K562 (cell line): ENCODE measurements around the gene VPS50. TPM values are rescaled to one million over a fixed set of nuclear protein-coding genes. Genes with fewer than 3 reads are reported as not detected.

Experiments
- ATF1 ChIP-seq, 2 experiments: fragments of 450-650 bp in 1 of 2; IDR thresholded peaks; 2 replicates each; pipeline ENCODE4 v1.6.1; 2016; ENCODE audit warnings: missing compliant biosample characterization in 1 of 2, missing genetic modification characterization in 1 of 2
- BCL6 ChIP-seq: fragments of 250-450 bp; sonication (Bioruptor Pico); IDR thresholded peaks from 2 replicates; pipeline ENCODE4 v1.4.0; 2020
- CEBPB ChIP-seq: fragments of 450-650 bp; IDR thresholded peaks from 2 replicates; pipeline ENCODE4 v1.6.1; 2016; ENCODE audit warnings: missing genetic modification characterization, missing compliant biosample characterization
- CEBPG ChIP-seq, 3 experiments: fragments of 200-800 bp in 1 of 3; sonication (Bioruptor generic) in 1 of 3; sonication (generic) in 1 of 3; formaldehyde crosslinking in 1 of 3; IDR thresholded peaks in 2 of 3; conservative IDR thresholded peaks in 1 of 3; 2 replicates each; pipeline versions ENCODE4 v1.6.1 to v1.8.0; 2016 to 2022; ENCODE audit warnings: missing compliant biosample characterization in 2 of 3, missing genetic modification characterization in 2 of 3, mild to moderate bottlenecking in 1 of 3, missing genetic modification reagents in 1 of 3
- EHMT2 ChIP-seq: fragments of 450-650 bp; IDR thresholded peaks from 2 replicates; pipeline ENCODE4 v1.6.1; 2018; ENCODE audit warnings: antibody characterized with exemption
- ELF1 ChIP-seq: fragments of 200-800 bp; sonication (Bioruptor generic); IDR thresholded peaks from 2 replicates; pipeline ENCODE4 v1.6.1; 2016; ENCODE audit warnings: missing genetic modification characterization, missing compliant biosample characterization
- FOXK2 ChIP-seq, 2 experiments: fragments of 450-650 bp; IDR thresholded peaks in 1 of 2; conservative IDR thresholded peaks in 1 of 2; 2 replicates each; pipeline ENCODE4 v1.6.1; 2016; ENCODE audit warnings: low read depth in 2 of 2, mild to moderate bottlenecking in 1 of 2
- GMEB1 ChIP-seq: fragments of 250-450 bp; sonication (Bioruptor Pico); IDR thresholded peaks from 2 replicates; pipeline ENCODE4 v1.4.0; 2020; ENCODE audit warnings: mild to moderate bottlenecking
- RFX7 ChIP-seq: fragments of 250-450 bp; sonication (Bioruptor Pico); IDR thresholded peaks from 2 replicates; pipeline ENCODE4 v1.5.1; 2021; ENCODE audit warnings: mild to moderate bottlenecking
- TAF1 ChIP-seq: IDR thresholded peaks from 2 replicates; pipeline ENCODE4 v1.6.1; 2011; ENCODE audit warnings: mild to moderate bottlenecking, low read length, moderate library complexity; ENCODE audit not compliant: insufficient read depth, control insufficient read depth, severe bottlenecking; ENCODE audit errors: extremely low read depth
- ZBTB43 ChIP-seq: sonication (generic); formaldehyde crosslinking; IDR thresholded peaks from 2 replicates; pipeline ENCODE4 v1.8.0; 2023; ENCODE audit warnings: mild to moderate bottlenecking, missing genetic modification reagents
- ZNF592 ChIP-seq: fragments of 450-650 bp; IDR thresholded peaks from 2 replicates; pipeline ENCODE4 v1.6.1; 2017; ENCODE audit warnings: antibody characterized with exemption, mild to moderate bottlenecking
- polyA plus RNA-seq, 8 experiments: library from polyadenylated mRNA; depleted of rRNA in 4 of 8; stranded (reverse) in 5 of 8; unstranded in 3 of 8; fragments of >200 nt; fragmentation: Nextera tagmentation in 2 of 8; fragmentation: Illumina TruSeq in 1 of 8; extraction: Ambion mirVana in 2 of 8; extraction: Trizol in 1 of 8; gene quantifications; 2 replicates each; pipeline versions ENCODE4 v1.2.1 to v1.2.3, GENCODE V29; 2011 to 2014; ENCODE audit warnings: inconsistent platforms in 1 of 8, missing spikeins in 1 of 8
- total RNA-seq, 7 experiments: library from RNA; depleted of rRNA in 6 of 7; stranded (reverse); fragments of >200 nt in 6 of 7; fragmentation: Illumina TruSeq in 2 of 7; extraction: Trizol in 2 of 7; gene quantifications; 2 replicates each; pipeline versions ENCODE4 v1.2.1 to v1.2.3, GENCODE V29; 2011 to 2021; ENCODE audit warnings: low replicate concordance in 1 of 7

The VPS50 gene
- total and polyA plus RNA-seq, 9 of the 15 experiments (the other 6 are each of a cell fraction or from before 2014, with no cell fraction given) = 10.5 to 29.4 (median 15.8) TPM

- no peak for TF ChIP-seq ATF1 (CRISPR knock-in tag; IDR thresholded peaks at IDR 0.05)
- no peak for TF ChIP-seq ATF1 (tag; IDR thresholded peaks at IDR 0.05)
- no peak for TF ChIP-seq BCL6 (CRISPR knock-in tag)
- 0 out of 2 replicates have a peak, but pooled peaks have one; percentile 22 for TF ChIP-seq RFX7 (CRISPR knock-in tag)
- TF ChIP-seq CEBPG (CRISPR knock-in tag; IDR thresholded peaks at IDR 0.05) = no peak
- peak in 1 of 2 experiments; percentile 26; a peak in 1 of 4 replicates for TF ChIP-seq CEBPG (tag; conservative IDR thresholded peaks at IDR 0.05 in 1 of 2, IDR thresholded peaks at IDR 0.05 in 1 of 2)
- peak; percentile 48 for TF ChIP-seq ELF1 (tag)
- TF ChIP-seq GMEB1 (CRISPR knock-in tag) = no peak
- no peak for TF ChIP-seq ZBTB43 (CRISPR knock-in tag)
- TF ChIP-seq CEBPB (tag) = peak; percentile 47; the same call in 1 of the 2 replicates
- TF ChIP-seq TAF1 = no peak
- TF ChIP-seq EHMT2 = no peak
- TF ChIP-seq ZNF592 = peak; percentile 28; the same call in 1 of the 2 replicates
- peak; percentile 48 to 70; a peak in 2 of 4 replicates for TF ChIP-seq FOXK2 (conservative IDR thresholded peaks at IDR 0.05 in 1 of 2, IDR thresholded peaks at IDR 0.05 in 1 of 2; ENCODE audit: low read depth in 2 of 2)
- TF ChIP-seq, all 486 proteins: peak for 19
Observed at GRCh38 chr7:93228302-93228701, 3.9 kb upstream of the VPS50 start (continued).
